ENCODE measurements around the gene CCDC146.

CCDC146 gene

DNA sequence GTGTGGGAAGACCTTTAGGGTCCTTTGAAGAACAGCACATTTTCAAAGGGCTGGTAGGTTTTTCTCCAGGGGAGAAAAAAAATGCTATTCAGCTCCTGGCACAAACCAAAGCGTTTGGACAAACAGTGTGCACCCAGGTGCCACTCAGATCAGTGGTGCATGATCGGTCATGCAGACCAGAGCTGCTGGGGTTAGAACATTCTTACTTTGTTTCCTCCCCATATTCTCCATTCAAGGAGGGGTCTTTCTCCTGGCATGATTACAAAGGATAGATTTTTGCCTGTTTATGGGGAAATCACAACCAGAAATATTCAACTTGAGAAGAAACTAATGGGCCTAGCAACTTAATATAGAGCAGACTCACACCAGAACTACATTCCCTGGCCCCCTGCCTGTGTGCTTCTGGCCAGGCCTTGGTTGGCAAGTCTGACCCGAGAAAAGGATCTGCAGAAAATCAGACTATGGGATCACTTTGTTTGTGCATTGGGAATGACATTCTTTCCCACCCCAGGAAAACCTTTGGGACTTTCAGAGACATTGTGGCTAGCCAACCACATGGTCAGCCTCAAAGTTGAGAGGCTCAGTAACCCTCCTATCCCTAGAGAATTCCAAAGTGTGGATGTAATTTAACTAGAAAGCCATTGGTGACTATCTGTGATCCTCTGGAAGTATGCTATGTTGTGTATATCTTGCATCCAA lies 159.5 kb downstream of the CCDC146 start:
- DNase-seq (ENCODE audit: extremely low read depth in 1 of 2, low read depth in 1 of 2) = no peak

DNA sequence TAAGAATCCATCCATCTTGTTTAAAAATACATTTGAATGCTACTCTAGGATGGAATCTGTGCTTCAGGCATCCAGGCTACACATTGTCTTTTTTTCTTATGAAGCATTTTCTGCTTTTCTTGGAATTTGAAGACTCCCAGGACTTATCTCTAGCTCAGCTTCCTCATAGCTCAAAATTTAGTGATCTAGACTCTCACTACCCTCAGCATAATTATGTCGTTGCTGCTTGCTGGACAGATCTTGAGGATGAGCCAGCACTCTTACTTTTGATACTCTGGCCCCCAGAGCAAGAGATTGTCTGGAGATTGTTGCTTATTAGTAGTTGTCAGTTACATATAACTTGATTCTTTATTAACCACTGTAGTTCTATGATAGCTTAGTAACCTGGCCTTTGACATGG lies 160.5 kb downstream of the CCDC146 start:
- no peak for DNase-seq (ENCODE audit: extremely low read depth in 1 of 2, low read depth in 1 of 2)

DNA sequence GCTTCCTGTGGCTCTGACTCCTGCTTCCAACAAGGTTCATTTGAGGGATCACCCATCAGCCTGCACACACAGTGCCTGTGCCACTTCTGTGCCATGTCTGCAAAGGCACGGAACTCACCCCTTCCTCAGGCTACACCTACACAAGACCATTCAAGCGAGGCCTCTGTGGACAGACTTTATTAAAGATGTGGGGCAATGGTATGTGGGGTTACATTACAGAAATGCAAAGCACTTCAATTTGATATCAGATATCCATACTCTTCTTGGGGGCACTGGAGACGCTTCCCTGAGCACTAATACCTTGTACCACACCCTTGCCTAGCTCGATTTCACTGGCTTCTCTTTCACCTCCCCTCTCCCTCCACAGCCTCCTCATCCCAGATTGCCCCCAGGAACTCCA lies 161.6 kb downstream of the CCDC146 start:
- DNase-seq (ENCODE audit: extremely low read depth in 1 of 2, low read depth in 1 of 2) = no peak

DNA sequence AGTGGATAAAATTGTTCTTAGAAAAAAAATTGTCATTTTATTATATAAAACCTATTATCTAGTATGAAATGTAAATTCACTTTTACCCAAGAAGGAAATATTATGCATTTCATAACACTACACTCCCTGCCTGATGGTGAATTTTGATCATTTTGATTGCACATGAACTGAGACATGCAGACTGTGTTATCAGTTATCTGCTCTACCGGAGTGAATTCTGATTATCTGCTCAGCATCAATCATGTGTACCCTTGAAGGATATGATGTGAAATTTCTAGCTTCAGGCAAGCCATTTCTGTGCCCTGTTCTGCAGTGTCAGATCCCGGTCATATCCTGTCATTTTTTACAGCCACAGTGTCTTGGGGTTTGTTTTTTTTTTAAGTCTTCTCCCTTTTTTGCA lies 162.2 kb downstream of the CCDC146 start:
- no peak for DNase-seq (ENCODE audit: extremely low read depth in 1 of 2, low read depth in 1 of 2)

DNA sequence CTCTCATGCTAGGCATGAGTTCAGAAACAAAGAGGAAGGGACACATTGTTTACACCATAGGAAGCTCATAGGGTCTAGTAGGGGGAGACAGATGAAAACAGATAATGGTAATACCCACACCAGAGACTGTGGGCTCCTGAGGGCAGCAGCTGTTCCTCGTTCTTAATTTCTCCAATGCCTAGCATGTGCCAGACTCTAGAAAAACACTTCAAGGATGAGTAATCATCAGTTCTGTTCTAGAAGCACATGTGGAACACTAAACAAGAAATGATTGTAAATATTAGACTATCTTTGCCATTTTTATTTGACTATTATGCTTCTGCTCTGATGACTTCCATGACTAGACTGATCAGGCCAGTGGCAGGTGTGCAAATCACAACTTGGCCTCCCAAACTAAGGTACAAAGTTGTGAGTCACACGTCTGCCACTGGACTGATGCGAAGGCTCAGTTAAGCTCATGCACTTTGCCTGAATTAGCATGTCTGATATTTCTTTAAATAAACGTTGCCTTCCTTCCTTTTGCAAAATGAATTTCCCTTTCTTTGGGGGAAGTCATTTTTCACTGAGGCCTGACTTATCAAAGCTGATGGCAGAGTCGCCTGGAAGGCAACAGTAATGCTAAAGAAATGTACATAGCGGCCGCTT lies 166.4 kb downstream of the CCDC146 start:
- no peak for DNase-seq (ENCODE audit: extremely low read depth in 1 of 2, low read depth in 1 of 2)

DNA sequence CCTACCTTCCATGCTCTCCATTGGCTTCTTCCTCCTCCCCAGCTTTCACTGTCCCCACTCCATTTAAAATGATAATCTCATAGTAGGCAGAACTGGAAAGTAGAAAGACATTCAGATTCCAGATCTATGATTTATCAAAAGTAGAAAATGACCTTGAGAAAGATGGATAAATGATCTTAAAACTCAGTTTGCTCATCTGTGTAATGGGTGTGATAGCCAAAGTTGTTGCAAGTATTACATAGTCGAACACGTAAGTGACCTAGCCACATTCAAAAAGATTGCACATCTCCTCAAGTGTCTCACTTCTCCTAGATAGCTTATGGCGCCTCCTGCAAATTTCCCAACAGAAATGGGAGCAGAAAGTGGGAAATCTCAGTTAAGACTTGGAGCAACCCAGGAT lies 167.0 kb downstream of the CCDC146 start:
- no peak for DNase-seq (ENCODE audit: extremely low read depth in 1 of 2, low read depth in 1 of 2)

DNA sequence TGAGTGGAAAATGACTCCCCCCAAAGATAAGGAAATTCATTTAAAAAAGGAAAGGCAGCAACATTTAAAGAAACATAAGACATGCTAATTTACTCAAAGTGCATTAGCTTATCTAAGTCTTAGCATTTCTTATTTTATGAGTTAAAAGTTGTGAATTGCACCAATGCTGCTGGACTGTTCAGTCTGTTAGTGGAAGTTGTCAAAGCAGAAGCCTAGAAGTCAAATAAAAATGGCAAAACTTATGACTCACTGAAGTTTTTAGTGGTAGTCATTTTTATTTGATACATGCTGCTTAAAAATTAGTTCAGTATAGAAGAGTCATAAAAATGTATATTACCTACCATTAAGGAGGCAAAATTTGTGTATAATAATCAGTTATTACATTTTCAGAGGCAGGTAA lies 168.0 kb downstream of the CCDC146 start:
- no peak for DNase-seq (ENCODE audit: extremely low read depth in 1 of 2, low read depth in 1 of 2)

DNA sequence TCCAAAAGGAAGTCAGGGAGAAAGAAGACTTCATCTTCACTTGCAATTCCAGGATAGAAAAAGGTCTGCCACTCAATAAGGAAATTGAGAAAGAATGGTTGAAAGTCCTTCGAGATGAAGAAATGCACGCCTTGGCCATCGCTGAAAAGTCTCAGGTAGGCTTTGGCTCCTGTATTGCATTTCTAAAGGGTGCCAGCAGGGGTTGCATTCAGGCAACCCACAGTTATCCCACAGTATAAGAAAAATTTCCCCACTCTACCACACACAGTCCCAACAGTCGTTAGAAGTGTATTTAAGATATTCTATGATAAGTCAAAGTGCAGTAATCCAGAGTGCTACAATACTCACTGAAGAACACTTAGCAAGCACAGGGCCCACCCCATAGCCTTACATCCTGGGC lies 170.6 kb downstream of the CCDC146 start:
- no peak for DNase-seq (ENCODE audit: extremely low read depth in 1 of 2, low read depth in 1 of 2)

DNA sequence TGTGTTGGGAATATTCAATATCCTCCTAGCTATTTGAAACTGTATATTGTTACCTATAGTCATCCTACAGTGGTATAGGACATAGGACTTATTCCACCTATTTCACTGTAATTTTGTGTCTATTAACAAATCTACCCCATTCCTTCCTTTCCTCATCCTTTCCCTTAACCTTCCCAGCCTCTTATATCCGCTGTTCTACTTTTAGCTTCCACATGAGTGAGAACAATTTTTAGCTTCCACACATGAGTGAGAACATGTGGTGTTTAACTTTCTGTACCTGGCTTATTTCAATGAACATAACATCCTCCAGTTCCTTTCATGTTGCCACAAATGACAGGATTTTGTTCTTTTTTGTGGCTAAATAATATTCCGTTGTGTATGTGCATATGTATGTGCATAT lies 173.1 kb downstream of the CCDC146 start:
- DNase-seq (ENCODE audit: extremely low read depth in 1 of 2, low read depth in 1 of 2) = no peak

DNA sequence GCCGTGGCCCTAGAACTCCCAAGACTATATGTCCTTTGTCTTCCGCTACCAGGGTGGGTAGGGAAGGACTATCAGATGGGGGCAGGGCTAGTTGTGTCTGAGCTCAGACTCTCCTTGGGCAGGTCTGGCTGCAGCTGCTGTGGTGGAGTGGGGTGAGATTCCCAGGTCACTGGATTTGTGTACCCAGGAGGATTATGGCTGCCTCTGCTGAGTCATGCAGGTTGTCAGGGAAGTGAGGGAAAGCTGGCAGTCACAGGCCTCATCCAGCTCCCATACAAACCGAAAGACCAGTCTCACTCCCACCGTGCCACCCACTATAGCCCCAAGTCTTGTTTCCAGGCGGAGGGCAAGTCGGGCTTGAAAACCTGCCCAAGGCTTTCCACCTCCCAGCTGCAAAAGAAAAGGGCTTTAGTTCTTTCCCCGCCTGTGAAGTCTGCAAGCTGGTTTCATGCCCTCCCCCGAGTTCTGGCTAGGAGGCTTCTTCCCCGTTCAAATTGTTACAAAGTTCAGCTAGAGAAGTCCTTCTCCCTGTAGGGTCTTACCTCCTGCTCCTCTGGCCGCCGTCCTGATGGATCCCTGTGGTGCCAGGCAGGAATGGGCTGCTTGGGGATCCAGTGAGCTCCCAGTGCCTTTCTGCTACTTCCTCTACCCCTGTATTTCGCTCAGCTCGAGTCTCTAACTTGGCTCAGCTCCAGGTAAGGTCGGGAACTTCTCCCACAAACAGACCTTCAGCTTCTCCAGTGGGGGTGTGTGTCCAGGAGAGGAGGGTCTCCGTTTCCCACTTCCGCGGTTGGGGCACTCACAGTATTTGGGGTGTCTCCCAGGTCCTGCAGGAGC lies 184.0 kb downstream of the CCDC146 start:
- no peak for DNase-seq (ENCODE audit: extremely low read depth in 1 of 2, low read depth in 1 of 2)

DNA sequence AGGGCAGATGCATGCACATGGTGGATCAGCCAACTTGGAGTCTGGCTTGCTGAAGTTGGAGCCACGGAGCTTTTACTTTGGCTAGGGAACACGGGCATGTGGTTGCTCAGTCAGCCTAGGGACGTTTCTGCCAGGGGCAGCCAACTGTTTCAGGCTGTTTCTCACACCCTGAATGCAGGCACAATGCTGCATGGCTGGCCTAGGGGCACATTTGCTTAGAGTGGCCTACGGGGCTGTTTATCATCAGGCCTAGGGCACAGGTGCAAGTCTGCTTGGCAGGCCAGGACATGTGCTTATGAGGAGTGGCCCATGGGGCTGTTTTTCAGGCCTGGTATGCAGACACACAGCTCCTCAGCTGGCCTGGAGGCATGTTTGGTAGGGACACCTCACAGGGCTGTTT lies 186.4 kb downstream of the CCDC146 start:
- no peak for DNase-seq (ENCODE audit: extremely low read depth in 1 of 2, low read depth in 1 of 2)

DNA sequence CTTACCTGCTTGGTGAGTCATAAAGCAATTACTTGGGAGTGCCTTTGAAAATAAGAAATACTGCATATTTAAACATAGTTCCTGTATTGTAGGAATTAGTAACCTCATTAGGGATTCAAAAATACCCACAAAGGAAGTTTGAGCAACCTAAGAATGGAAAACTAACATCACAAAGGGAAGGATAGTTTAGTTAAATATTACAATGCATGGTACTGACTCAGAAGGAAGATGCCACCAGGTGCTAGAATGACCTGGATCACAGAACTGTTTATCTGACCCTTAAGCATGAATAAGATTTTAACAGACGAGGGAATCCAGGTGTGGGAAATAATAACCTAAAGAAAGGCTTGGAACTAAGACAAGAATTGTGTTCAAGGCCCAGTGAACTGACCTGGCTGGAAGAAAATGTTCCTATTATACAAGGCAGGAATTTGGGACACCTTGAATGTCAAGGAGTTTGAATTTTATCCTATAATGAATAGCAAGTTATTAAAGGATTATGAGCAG lies 187.4 kb downstream of the CCDC146 start:
- DNase-seq (ENCODE audit: extremely low read depth in 1 of 2, low read depth in 1 of 2) = no peak

DNA sequence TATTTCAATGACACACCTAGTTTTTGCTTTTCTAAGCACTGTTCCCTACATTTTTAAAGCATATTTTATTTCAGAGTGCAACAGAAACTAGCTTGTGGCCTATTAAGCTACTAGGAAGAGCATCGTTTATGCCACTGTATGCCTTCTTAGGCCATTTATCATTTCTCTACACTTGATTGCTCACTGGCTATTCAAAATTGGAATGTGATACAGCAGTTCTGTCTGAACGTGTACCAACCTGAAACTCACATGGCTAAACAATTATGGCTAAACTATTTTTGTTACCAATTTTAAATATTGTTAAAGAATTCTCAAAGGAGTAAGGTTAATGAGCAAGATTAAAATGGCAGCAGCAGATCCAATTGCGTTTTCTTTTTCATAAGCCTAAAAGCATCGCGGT lies 188.6 kb downstream of the CCDC146 start:
- no peak for DNase-seq (ENCODE audit: extremely low read depth in 1 of 2, low read depth in 1 of 2)

DNA sequence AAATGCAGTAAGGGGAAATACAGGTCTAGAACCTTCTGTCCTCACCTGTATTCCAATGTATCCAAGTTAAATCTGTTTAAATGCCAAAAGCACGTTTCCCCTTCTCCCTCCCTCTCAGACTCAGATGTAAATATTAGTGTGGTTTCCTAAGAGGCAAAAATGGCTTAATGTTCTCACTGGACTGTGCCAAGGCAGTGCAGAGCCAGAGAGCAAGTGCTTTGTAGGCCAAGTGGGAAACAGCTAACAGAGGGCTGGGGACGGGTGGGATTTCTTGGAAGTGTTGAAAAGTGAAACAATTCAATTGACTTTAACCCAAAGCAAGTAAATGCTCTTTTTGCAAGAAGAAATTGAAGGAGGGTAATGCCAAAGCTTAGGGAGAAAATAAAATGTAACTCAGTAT lies 190.7 kb downstream of the CCDC146 start:
- DNase-seq (ENCODE audit: extremely low read depth in 1 of 2, low read depth in 1 of 2) = no peak

DNA sequence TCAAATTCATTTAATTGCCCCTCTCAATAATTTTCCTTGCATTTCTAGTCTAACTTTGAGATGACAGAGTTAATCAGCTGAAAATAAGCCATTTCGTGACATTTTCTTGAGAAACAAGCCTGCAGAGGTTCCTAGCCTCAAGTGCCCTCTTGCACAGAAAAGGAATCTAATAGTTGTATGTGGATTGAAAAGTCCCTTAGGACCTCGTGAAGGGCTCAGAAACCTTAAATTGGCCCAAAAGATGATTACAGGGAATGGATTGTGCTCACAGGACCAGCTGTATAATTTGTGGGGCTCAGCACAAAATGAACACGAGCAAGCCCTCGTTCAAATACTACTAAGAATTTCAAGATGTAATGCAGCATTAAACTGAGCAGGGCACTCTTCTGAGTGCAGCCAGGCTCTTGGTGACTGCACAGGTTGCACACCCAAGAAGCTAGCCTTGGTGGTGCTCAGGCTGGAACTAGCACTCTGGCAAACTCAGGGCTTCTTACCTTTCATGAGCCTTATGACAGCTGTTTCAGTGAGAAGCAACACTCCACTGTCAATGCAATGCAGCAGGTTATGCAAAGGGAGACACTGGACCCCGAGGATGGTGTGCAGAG lies 191.6 kb downstream of the CCDC146 start:
- DNase-seq (ENCODE audit: extremely low read depth in 1 of 2, low read depth in 1 of 2) = no peak

DNA sequence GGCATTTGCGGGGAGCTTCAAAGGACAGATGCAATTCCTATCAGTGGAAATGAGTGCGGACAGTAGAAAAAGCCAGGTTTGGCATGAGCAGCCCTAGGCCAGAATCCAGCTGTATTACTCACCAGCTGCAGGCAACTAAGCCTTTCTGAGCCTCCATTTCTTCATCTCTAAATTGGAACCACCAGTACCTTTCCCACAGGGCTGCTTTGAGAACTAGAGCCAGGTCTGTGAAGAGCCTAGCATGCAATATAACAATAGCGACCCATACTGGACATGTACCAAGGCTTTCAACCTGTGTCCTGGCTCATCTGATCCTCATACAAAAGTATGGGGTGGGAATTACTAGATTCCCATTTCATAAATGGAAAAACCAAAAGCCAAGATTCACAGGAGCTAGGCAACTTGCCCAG lies 192.8 kb downstream of the CCDC146 start:
- DNase-seq (ENCODE audit: extremely low read depth in 1 of 2, low read depth in 1 of 2) = no peak

DNA sequence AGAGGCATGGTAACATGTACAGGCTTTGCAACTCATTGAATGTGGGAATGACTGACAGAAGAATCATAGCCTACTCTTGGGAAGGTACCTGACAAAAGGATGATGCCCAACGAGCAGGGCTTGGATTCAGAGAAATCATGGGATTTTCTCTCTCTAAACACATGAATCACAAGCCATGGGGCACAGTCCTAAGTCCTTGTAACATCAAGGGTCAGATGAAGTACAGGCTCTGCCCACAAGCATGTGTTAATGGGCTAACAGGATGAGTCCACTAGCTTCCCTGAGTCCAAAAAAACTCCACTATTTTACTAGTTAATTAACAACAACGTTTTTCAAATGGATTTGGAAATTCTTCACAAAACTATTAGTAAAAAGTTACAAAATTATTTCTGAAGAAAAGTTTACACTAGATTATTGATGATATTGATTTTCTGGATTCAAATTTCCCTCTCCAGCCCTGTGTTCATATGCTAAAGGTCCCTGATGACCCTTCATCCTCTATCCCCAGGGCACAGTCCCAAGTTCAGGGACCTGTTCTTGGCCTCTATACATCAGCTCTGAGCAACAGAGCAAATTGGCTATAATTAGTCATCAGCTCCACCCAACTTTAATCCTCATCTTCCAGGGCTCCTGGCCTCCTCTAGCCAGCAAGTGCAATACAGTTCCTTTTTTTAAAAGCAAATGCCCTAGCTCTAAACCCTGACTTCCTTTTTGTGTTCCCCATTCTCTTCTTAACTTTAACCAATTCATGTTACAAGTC lies 194.0 kb downstream of the CCDC146 start:
- DNase-seq (ENCODE audit: extremely low read depth in 1 of 2, low read depth in 1 of 2) = no peak

DNA sequence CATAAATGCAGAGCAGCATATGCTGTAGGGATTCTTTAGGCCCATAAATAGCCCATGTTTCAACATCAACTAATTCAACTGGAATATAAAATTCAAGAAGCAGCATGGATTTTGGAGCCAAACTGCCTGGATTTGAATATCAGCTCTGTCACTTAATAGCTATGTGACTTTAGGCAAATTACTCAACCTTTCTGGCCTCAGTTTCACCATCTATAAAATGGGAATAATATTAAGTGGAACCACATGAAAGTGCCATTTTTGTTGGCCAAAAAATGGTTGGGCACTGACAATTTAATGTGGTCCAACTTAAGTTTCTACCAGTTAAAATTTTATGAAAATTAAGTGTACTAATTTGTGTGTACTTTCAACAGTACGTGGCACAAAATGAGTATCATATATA lies 195.6 kb downstream of the CCDC146 start:
- no peak for DNase-seq (ENCODE audit: extremely low read depth in 1 of 2, low read depth in 1 of 2)

DNA sequence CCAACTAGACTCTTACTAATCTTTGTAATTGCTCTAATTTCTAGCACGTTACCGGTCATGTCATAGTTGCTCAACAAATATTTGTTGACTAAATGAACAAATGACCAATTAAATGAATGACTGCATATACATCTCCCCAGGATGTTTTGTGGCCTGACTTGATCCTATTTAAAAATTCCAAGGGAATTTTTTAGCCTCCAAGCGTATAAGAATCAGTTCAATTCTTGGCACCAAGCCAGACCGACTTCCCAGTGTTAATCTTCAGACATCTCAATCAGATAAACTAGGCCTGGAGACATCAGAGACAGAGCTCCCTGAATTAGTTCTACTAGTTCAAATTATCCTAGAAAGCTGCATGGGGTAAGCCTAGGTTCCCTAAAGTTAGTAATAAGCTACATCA lies 197.7 kb downstream of the CCDC146 start:
- no peak for DNase-seq (ENCODE audit: extremely low read depth in 1 of 2, low read depth in 1 of 2)

DNA sequence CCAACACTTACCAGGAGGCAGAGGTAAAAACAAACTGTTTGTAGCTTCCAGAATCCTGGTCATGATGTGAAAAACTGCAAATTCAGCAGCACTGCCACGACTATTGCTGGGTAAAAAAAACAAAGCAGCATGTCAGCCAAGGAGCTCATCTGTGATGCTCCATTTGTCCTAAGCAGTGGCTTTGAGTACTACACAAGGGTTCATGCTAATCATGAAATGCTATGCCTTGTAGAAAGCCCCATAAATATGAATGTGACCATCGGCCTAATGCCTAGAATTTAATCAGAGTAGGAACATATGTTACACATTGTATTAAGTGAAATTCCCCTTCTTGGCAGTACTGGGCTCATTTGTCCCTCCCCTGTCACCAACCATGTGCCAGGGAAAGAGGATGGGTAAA lies 198.3 kb downstream of the CCDC146 start:
- no peak for DNase-seq (ENCODE audit: extremely low read depth in 1 of 2, low read depth in 1 of 2)

DNA sequence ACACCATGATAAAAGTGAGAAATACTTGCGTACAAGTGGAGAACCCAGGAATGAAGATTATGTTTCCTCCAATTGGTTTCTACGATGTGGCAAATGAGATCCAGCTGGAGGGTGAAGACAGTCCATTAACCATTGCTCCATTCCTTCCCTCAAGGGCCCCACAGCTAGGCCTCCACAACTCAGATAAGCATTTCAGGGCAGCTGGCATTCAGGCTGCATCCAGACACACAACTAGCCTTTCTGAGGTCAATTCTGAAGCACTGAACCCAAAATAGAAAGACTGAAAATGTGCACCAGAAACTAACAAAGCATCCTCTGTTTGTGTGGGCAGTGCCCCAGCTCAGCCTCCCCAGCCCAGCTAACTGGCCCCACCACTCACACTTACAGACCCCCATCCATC lies 198.9 kb downstream of the CCDC146 start:
- DNase-seq (ENCODE audit: extremely low read depth in 1 of 2, low read depth in 1 of 2) = no peak
